Kasumi-1 (cell line): Measurements from ENCODE around the gene LRP8.
"Not testable (repeated sequence)": the region's sequence is repeated elsewhere in the genome, so short reads cannot be mapped to it uniquely, and the experiment has no call there.

Experiments
- DNase-seq, 2 experiments: peaks; one replicate each; lab custom pipeline; 2025; lab: John Stamatoyannopoulos, UW

The LRP8 gene

DNA sequence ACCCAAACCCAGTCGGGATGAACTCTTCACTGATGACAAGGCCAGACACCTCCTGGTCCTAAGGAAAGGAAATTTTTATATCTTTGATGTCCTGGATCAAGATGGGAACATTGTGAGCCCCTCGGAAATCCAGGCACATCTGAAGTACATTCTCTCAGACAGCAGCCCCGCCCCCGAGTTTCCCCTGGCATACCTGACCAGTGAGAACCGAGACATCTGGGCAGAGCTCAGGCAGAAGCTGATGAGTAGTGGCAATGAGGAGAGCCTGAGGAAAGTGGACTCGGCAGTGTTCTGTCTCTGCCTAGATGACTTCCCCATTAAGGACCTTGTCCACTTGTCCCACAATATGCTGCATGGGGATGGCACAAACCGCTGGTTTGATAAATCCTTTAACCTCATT is 117.5 kb downstream of the LRP8 start:
- no peak for DNase-seq

DNA sequence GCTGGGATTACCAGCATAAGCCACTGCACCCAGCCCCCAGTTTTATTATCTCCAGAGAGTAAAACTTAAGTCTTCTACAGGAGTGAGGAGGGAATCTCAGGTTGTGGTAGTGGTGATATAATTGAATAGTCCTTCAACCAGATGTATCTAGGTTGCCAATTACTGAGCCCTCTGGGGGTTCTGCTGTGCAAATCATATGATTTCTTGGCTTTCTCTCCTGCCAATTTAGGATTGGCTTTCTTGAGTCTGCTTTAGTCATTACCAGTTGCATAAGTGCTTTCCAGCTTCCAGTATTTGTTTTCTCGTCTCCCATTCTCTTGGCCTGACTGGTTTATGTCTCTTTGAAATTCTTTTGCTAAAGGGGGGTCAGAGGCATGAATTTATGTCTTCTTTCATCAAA is 120.1 kb downstream of the LRP8 start:
- DNase-seq: no peak

DNA sequence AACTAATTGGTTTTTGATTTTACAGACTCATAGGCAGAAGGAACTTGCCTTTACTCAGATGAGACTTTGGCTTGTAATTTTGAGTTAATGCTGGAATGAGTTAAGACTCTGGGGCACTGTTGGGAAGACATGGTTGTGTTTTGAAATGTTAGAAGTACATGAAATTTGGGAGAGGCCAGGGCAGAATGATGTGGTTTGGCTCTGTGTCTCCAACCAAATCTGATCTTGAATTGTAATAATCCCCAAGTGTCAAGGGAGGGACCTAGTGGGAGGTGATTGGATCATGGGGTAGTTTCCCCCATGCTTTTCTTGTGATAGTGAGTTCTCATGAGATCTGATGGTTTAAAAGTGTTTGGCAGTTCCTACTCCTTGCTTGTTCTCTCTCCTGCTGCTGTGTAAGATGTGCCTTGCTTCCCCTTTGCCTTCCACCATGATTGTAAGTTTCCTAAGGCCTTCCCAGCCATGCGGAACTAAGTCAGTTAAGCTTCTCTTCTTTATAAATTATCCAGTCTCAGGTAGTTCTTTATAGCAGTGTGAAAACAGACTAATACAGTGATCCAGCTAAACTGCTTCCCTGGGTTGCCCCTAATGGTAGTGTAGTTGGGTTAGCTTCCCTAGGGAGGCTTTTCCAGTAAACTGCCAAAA is 121.0 kb downstream of the LRP8 start:
- DNase-seq: no peak

DNA sequence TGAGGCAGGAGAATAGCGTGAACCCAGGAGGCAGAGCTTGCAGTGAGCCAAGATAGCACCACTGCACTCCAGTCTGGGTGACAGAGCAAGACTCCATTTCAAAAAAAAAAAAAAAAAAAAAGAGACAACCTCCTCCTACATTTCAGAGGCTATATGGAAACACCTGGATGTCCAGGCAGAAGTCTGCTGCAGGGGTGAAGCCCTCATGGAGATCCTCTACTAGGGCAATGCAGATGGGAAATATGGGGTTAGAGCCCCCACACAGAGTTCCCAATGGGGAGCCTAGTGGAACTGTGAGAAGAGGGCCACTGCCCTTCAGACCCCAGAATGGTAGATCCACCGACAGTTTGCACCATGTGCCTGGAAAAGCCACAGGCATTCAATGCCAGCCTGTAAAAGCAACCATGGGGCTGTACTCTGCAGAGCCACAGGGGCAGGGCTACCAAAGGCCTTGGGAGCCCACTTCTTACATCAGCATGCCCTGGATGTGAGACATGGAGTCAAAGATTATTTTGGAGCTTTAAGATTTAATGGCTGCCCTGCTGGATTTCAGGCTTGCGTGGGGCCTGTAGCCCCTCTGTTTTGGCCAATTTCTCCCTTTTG is 121.7 kb downstream of the LRP8 start:
- not testable (repeated sequence) for DNase-seq

DNA sequence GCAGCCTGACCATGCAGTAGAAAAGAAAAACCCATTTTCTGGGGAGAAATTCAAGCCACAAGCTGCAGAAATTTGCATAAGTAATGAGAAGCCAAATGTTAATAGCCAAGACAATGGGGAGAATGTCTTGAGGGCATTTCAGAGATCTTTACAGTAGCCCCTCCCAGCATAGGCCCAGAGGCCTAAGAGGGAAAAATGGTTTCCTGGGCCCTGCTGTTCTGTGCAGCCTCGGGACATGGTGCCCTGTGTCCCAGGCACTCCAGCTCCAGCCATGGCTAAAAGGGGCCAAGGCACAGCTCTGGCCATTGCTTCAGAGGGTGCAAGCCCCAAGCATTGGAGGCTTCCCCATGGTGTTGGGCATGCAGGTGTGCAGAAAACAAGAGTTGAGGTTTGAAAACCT is 122.4 kb downstream of the LRP8 start:
- DNase-seq: not testable (repeated sequence)

DNA sequence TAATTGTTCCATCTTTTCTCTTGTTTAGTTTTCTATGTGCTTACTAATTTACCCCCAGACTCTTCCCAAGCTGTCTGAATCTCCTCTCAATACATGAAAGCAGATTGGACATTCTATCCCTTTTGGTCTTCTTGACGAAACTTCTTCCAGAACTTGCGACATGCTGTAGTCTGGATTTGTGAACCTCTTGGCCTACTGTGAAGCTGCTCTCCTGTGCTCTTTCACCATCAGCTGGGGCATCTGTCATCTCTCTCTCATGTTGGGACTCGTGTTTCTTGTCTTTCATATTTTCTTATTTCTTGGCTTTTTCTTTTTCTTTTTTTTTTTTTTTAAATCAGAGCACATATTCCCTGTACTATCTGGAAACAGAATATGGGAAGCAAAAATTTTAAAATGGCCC is 124.4 kb downstream of the LRP8 start:
- no peak for DNase-seq

DNA sequence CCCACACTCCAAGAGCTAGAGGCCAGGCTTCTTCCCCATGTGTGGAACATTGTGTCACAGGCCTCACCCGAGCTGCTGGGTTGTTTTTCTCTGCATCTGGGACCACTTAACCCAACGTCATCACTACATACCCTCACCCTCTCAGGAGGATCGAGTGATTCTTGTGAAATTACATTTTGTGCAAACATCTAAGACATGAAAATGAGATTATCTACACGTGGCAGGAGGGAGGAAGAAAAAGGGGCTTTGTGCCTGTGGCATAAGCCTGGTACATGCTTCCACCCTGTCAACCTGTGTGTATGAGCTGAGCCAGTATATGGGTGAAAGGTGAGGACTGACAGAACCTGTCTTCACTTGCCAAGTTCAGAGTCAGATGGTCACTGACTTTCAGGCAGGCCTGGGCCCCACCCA is 129.6 kb downstream of the LRP8 start:
- DNase-seq: no peak

DNA sequence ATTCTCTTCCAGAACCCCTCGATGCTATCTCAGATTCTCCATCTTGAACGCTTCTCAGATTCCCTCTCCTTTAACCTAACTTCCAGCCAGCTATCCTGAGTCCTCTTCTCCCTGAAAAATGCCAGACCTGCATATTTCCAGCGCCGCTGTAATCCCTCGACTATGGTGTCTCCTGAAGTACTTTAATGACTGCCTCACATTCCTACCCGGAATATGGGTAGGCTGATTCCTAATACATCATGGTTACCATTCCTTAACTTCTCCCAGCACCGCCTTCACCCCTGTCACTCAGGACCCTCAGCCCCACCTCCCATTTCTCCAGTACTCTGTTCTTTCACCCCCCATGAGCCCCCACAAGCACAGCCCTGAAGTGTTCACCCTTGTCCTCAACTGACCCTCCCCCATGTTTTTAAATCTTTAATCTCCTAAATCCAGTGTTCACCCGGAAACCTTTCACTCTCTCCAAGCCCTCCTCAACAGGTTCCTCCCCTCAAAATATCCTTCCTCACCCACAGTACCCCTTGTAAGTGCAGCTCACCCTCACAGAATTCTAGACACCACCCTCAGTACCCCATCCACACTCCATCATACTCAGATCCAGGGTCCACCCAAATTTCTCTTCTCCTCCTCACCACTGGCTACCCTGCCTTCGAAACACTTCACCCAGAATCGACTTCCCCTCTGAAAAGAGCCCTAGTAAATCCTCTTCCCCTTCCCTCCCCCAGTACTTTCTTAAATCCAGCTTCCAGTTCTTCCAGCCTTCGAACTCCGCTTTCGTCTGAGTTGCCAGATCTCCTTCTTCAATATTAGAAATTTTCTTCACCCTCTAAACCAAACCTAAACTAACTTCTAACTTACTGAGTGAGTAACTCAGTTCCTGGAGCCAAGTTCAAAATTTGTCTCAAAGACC is 130.3 kb downstream of the LRP8 start:
- peak; percentile 34 to 51 for DNase-seq

DNA sequence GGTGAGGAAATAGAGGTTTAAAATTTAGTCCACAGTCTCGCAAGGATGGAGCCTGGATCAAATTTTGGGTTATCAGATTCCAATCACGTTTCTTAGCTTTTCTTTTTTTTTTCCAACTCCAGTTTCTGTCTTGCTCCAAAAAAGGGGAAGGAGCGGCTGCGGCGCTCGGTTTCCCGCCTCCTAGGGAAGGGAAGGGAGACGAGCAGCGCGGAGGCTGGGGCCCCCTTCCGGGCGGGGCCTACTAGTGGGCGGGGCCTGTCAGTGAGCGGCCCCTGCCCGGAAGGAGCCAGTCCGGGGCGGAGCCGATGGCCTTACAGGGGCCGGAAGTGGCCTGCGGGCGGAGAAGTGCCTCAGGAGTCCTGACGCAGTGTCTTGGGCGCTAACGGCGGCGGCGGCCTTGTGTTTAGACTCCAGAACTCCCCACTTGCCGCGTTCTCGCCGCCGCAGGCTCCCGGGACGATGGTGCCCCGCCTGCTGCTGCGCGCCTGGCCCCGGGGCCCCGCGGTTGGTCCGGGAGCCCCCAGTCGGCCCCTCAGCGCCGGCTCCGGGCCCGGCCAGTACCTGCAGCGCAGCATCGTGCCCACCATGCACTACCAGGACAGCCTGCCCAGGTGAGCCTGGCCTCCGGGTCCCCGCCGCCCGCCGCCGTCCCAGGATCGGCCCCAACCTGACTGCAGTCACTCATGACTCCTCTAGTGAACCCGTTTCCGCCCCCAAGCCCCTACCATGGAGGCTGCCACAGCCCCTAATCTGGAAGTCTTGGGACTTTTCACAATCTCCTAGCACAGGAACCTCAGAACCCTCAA is 131.2 kb downstream of the LRP8 start, which contains the start of gene CPT2:
CPT2 (plus strand) TSS at position 340 of the 806 bp plus-strand sequence; CDS start at position 460, 120 bp downstream.
- peak; percentile 93 to 95 for DNase-seq

DNA sequence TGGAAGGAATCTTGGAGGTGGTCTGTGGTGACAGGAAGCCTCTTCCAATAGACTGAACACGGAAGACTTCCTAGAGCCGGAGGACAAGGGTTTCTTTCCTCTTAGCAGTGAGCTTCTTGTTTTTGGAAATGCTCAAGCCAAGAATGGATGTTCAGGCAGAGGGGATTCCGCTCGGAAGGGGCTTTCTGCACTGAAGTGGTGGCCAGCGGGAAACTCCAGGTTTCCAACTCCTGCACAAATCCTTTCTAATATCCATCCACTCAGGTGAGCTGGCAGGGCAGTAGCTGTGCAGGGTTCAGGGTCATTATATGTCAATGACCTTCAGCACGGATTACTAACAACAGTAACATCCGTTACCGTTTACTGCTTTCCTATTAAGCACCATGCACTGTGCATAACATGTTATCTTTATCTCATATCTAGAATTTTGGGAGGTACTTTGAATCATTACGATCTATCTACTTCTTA is 131.8 kb downstream of the LRP8 start:
- DNase-seq: no peak

DNA sequence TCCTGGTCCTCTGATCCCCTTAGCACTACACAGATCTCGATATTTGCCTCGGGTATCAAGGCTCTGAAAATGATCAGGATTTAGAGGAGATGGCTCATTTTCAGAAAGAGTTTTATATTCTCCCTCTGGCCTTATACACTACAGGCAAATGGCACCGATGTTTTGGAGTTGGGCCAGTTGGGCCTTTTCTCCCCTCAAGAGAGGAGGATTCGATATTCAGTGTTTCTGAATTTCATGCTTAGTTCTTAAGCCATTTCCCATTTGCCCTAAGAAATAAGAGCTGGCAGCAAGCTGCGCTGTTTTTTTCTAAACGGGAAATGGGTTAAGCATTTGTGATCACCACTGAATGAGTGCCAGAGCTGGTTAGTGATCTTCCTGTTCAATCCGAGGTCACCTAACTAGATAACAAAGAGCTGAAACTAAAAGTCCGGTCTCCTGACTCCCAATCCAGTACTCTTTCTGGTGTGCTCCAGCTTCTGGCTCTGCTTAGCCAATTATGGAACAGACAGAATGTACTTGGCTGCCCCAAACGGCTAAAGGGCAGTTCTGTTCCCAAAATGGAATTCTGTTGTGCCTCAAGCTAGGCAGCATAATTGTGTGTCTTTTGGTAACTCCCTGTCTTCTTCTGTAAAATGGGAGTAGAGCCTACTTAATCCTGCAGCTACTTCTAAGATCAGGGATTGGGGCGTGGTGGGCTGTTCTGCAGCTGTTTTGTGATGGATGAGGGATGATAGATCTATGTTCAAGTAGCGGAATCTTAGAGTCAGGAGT is 132.4 kb downstream of the LRP8 start:
- no peak for DNase-seq
